Upper lobe of left lung (tissue), 4 donors: ENCODE data around the gene DLGAP1.

Source experiments
- EP300 ChIP-seq, 4 donors: sonication (generic); formaldehyde crosslinking; IDR thresholded peaks; one replicate each; pipeline ENCODE4 v1.5.1; 2017; ENCODE audit warnings: antibody characterized with exemption in 4 of 4, control low read depth in 2 of 4
- POLR2A ChIP-seq, 4 donors: fragments of 450-650 bp; IDR thresholded peaks; one replicate each; pipeline ENCODE4 v1.5.1; 2016 to 2017; ENCODE audit warnings: antibody characterized with exemption in 4 of 4, mild to moderate bottlenecking in 2 of 4
- POLR2AphosphoS5 ChIP-seq, 2 donors: sonication (generic); formaldehyde crosslinking; IDR thresholded peaks; one replicate each; pipeline ENCODE4 v1.5.1; 2017; ENCODE audit warnings: antibody characterized with exemption in 2 of 2
- TF ChIP-seq, protein P1 (sequence below), 6 experiments: fragments of 450-650 bp in 4 of 6; fragments of 200-600 bp in 2 of 6; sonication (generic) in 2 of 6; IDR thresholded peaks; one replicate each; pipeline ENCODE4 v1.5.1; 2016 to 2019; ENCODE audit warnings: antibody characterized with exemption in 6 of 6

DNA sequence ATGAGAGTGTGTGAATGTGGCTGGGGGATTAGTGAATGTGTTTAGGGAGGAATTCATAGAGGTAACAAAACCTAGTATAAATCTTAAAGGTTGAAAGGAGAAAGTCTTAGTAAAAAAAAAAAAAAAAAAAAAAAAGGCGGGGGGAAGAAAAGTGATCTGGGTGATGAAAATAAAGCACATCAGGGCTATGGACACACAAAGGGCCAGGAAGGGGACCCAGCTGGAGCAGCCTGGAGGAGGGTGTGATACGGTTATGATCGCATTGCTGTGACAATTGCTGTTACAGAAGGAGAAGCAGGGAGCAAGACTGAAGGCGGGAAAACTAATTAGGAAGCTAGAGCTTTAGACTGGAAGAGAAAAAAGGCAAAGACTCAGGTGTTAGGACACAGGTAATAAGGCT is 85.4 kb downstream of the DLGAP1 start:
- TF ChIP-seq, protein P1, sequence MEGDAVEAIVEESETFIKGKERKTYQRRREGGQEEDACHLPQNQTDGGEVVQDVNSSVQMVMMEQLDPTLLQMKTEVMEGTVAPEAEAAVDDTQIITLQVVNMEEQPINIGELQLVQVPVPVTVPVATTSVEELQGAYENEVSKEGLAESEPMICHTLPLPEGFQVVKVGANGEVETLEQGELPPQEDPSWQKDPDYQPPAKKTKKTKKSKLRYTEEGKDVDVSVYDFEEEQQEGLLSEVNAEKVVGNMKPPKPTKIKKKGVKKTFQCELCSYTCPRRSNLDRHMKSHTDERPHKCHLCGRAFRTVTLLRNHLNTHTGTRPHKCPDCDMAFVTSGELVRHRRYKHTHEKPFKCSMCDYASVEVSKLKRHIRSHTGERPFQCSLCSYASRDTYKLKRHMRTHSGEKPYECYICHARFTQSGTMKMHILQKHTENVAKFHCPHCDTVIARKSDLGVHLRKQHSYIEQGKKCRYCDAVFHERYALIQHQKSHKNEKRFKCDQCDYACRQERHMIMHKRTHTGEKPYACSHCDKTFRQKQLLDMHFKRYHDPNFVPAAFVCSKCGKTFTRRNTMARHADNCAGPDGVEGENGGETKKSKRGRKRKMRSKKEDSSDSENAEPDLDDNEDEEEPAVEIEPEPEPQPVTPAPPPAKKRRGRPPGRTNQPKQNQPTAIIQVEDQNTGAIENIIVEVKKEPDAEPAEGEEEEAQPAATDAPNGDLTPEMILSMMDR (IDR thresholded peaks at IDR 0.05) = no peak
- TF ChIP-seq POLR2A (IDR thresholded peaks at IDR 0.05) = no peak
- no peak for TF ChIP-seq POLR2AphosphoS5 (IDR thresholded peaks at IDR 0.05)
- TF ChIP-seq EP300 (IDR thresholded peaks at IDR 0.05) = no peak
